ENCODE results near the gene GPR35. TPM values are rescaled to one million over a fixed set of nuclear protein-coding genes. Genes with fewer than 3 reads are reported as not detected.
A peak's percentile ranks its signal among the peaks of the same experiment; 100 is the strongest.

Gene GPR35
- total and polyA plus RNA-seq, 2 of the 13 experiments (the other 11 are each of a cell fraction or from before 2014, with no cell fraction given): 27.1 to 44.2 TPM

DNA sequence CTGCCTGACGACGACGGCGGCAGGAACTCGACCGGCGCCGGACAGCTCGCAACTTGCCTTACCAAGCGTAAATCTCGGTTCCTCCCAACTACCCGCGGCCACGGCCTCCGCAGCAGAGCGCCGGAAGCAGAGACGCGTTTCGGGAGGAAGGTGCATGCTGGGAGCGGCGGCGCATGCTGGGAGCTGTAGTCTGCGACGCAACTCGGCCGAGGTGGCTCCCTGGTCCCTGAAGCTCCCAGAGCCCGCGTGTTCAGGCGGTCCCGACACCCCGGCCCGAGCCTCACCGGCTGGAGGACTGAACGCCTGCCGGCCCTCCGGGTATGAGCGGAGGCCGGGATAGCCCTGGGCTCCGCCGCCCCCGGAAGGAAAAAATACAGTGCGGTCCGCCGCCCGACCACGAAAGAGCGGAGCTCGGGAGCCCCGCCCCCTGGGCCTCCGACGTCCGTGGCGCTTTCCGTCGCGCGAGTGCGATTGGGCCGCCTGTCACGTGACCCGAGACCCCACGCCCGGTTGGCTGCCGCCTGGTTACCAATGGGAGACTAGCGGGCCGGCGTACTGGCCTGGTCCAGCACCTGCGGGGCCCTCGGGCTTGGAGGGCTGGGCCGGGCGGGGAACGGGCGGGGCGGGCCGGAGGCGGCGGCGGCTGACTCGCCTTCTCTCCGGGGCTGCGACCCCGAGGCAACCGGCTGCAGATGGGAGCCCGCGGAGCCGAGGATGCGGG is 38.9 kb upstream of the GPR35 start, which contains the start of gene CAPN10 (continued):
- TF ChIP-seq ZFP37 (CRISPR knock-in tag; IDR thresholded peaks at IDR 0.05; ENCODE audit: borderline replicate concordance) (no peak), RORA (CRISPR knock-in tag; IDR thresholded peaks at IDR 0.05) (no peak), MTF2 (CRISPR knock-in tag; IDR thresholded peaks at IDR 0.05; ENCODE audit: borderline replicate concordance) (no peak; the same call in 1 of the 2 replicates), ZKSCAN5 (CRISPR knock-in tag; IDR thresholded peaks at IDR 0.05) (no peak), SMAD3 (CRISPR knock-in tag; IDR thresholded peaks at IDR 0.05) (no peak), ZNF678 (CRISPR knock-in tag; IDR thresholded peaks at IDR 0.05) (0 out of 2 replicates have a peak, but pooled peaks have one; percentile 30), ZNF207 (IDR thresholded peaks at IDR 0.05; ENCODE audit: borderline replicate concordance) (peak; percentile 67; the same call in 1 of the 2 replicates), MXI1 (IDR thresholded peaks at IDR 0.05; ENCODE audit: borderline replicate concordance, low read depth, low read length) (peak; percentile 89; the same call in 2 of the 3 replicates), CENPT (CRISPR knock-in tag; IDR thresholded peaks at IDR 0.05; ENCODE audit: low read depth) (peak; percentile 44; the same call in 1 of the 2 replicates), KDM6A (CRISPR knock-in tag; IDR thresholded peaks at IDR 0.05; ENCODE audit: low read depth) (no peak; the same call in 1 of the 2 replicates), KLF9 (CRISPR knock-in tag; IDR thresholded peaks at IDR 0.05; ENCODE audit: low read depth) (no peak), ZNF703 (CRISPR knock-in tag; IDR thresholded peaks at IDR 0.05; ENCODE audit: borderline replicate concordance) (no peak), ARNTL (CRISPR knock-in tag; IDR thresholded peaks at IDR 0.05) (peak; percentile 51; the same call in 1 of the 2 replicates), NFE2 (CRISPR knock-in tag; IDR thresholded peaks at IDR 0.05) (peak; percentile 7; the same call in 1 of the 2 replicates), ZNF260 (CRISPR knock-in tag; IDR thresholded peaks at IDR 0.05; ENCODE audit: borderline replicate concordance, low read depth) (0 out of 2 replicates have a peak, but pooled peaks have one; percentile 91)
- TF ChIP-seq, protein P1, sequence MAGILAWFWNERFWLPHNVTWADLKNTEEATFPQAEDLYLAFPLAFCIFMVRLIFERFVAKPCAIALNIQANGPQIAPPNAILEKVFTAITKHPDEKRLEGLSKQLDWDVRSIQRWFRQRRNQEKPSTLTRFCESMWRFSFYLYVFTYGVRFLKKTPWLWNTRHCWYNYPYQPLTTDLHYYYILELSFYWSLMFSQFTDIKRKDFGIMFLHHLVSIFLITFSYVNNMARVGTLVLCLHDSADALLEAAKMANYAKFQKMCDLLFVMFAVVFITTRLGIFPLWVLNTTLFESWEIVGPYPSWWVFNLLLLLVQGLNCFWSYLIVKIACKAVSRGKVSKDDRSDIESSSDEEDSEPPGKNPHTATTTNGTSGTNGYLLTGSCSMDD (CRISPR knock-in tag; IDR thresholded peaks at IDR 0.05): no peak
- TF ChIP-seq, protein P2, sequence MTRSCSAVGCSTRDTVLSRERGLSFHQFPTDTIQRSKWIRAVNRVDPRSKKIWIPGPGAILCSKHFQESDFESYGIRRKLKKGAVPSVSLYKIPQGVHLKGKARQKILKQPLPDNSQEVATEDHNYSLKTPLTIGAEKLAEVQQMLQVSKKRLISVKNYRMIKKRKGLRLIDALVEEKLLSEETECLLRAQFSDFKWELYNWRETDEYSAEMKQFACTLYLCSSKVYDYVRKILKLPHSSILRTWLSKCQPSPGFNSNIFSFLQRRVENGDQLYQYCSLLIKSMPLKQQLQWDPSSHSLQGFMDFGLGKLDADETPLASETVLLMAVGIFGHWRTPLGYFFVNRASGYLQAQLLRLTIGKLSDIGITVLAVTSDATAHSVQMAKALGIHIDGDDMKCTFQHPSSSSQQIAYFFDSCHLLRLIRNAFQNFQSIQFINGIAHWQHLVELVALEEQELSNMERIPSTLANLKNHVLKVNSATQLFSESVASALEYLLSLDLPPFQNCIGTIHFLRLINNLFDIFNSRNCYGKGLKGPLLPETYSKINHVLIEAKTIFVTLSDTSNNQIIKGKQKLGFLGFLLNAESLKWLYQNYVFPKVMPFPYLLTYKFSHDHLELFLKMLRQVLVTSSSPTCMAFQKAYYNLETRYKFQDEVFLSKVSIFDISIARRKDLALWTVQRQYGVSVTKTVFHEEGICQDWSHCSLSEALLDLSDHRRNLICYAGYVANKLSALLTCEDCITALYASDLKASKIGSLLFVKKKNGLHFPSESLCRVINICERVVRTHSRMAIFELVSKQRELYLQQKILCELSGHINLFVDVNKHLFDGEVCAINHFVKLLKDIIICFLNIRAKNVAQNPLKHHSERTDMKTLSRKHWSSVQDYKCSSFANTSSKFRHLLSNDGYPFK (CRISPR knock-in tag; IDR thresholded peaks at IDR 0.05; ENCODE audit: borderline replicate concordance): peak; percentile 87
- TF ChIP-seq, protein P3, sequence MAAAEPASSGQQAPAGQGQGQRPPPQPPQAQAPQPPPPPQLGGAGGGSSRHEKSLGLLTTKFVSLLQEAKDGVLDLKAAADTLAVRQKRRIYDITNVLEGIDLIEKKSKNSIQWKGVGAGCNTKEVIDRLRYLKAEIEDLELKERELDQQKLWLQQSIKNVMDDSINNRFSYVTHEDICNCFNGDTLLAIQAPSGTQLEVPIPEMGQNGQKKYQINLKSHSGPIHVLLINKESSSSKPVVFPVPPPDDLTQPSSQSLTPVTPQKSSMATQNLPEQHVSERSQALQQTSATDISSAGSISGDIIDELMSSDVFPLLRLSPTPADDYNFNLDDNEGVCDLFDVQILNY (CRISPR knock-in tag; conservative IDR thresholded peaks at IDR 0.05): peak; percentile 77
- TF ChIP-seq, protein P4, sequence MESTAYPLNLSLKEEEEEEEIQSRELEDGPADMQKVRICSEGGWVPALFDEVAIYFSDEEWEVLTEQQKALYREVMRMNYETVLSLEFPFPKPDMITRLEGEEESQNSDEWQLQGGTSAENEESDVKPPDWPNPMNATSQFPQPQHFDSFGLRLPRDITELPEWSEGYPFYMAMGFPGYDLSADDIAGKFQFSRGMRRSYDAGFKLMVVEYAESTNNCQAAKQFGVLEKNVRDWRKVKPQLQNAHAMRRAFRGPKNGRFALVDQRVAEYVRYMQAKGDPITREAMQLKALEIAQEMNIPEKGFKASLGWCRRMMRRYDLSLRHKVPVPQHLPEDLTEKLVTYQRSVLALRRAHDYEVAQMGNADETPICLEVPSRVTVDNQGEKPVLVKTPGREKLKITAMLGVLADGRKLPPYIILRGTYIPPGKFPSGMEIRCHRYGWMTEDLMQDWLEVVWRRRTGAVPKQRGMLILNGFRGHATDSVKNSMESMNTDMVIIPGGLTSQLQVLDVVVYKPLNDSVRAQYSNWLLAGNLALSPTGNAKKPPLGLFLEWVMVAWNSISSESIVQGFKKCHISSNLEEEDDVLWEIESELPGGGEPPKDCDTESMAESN (CRISPR knock-in tag; conservative IDR thresholded peaks at IDR 0.05): peak; percentile 47; the same call in 1 of the 2 replicates
